ENCODE measurements around the gene ZNF750.

ZNF750 gene

GRCh38 chr17:82839617-82840292 is at the start of gene ZNF750:
ZNF750 (minus strand) TSS chr17:82840022; CDS start chr17:82832454, 7,568 bp downstream.
- no peak for DNase-seq

GRCh38 chr17:82888583-82889495 is 49.0 kb upstream of the ZNF750 start:
- DNase-seq = no peak

GRCh38 chr17:82887255-82888164 is 47.7 kb upstream of the ZNF750 start:
- no peak for DNase-seq

GRCh38 chr17:82884970-82885353 is 45.1 kb upstream of the ZNF750 start:
- DNase-seq = no peak

- no peak for DNase-seq
Observed at GRCh38 chr17:82884341-82884969, 44.6 kb upstream of the ZNF750 start.

GRCh38 chr17:82883419-82884031 is 43.7 kb upstream of the ZNF750 start:
- no peak for DNase-seq

GRCh38 chr17:82882715-82883418 is 43.0 kb upstream of the ZNF750 start:
- DNase-seq = no peak

GRCh38 chr17:82881900-82882714 is 42.3 kb upstream of the ZNF750 start:
- DNase-seq = no peak

GRCh38 chr17:82881324-82881823 is 41.6 kb upstream of the ZNF750 start:
- no peak for DNase-seq

GRCh38 chr17:82880620-82881323 is 41.0 kb upstream of the ZNF750 start:
- no peak for DNase-seq

- no peak for DNase-seq
Observed at GRCh38 chr17:82879241-82879640, 39.4 kb upstream of the ZNF750 start.

GRCh38 chr17:82878527-82878926 is 38.7 kb upstream of the ZNF750 start:
- DNase-seq = no peak

- no peak for DNase-seq
Observed at GRCh38 chr17:82876602-82877379, 37.0 kb upstream of the ZNF750 start.

GRCh38 chr17:82876149-82876548 is 36.3 kb upstream of the ZNF750 start:
- DNase-seq = no peak

GRCh38 chr17:82875407-82875856 is 35.6 kb upstream of the ZNF750 start:
- DNase-seq = no peak

- DNase-seq = no peak
Observed at GRCh38 chr17:82874011-82874835, 34.4 kb upstream of the ZNF750 start.

- DNase-seq = no peak
Observed at GRCh38 chr17:82873521-82873920, 33.7 kb upstream of the ZNF750 start.

Data from SIG-M5 (cell line).